Testis (tissue), 3 donors: ENCODE measurements around the gene PLXDC1. TPM values are rescaled to one million over a fixed set of nuclear protein-coding genes. Genes with fewer than 3 reads are reported as not detected.
A peak's percentile ranks its signal among the peaks of the same experiment; 100 is the strongest.
"Not testable (repeated sequence)": the region's sequence is repeated elsewhere in the genome, so short reads cannot be mapped to it uniquely, and the experiment has no call there.

Experiments used
- DNase-seq: peaks from one replicate; pipeline ENCODE4 v3.0.0-alpha.2; 2019
- H3K27ac ChIP-seq, 2 donors: fragments of 200-600 bp; sonication (generic); one replicate each; pipeline ENCODE4 v1.5.1; 2019
- H3K27me3 ChIP-seq: fragments of 200-600 bp; sonication (generic); one replicate; pipeline ENCODE4 v1.5.1; 2019
- H3K36me3 ChIP-seq: fragments of 200-600 bp; sonication (generic); one replicate; pipeline ENCODE4 v1.5.1; 2017; ENCODE audit warnings: low read depth; ENCODE audit errors: missing control alignments
- H3K4me1 ChIP-seq: fragments of 200-600 bp; sonication (generic); one replicate; pipeline ENCODE4 v1.5.1; 2019
- H3K4me3 ChIP-seq, 2 donors: fragments of 200-600 bp; sonication (generic); one replicate each; pipeline ENCODE4 v1.5.1; 2017 to 2019
- H3K9me3 ChIP-seq: fragments of 200-600 bp; sonication (generic); one replicate; pipeline ENCODE4 v1.5.1; 2017
- CTCF ChIP-seq, 3 experiments: fragments of 450-650 bp in 2 of 3; fragments of 200-600 bp in 1 of 3; sonication (generic) in 1 of 3; IDR thresholded peaks; one replicate each; pipeline ENCODE4 v1.5.1; 2016 to 2019; ENCODE audit warnings: antibody characterized with exemption in 3 of 3, mild to moderate bottlenecking in 2 of 3, moderate library complexity in 1 of 3
- POLR2A ChIP-seq: fragments of 450-650 bp; IDR thresholded peaks from one replicate; pipeline ENCODE4 v1.6.1; 2017; ENCODE audit warnings: antibody characterized with exemption, mild to moderate bottlenecking, moderate library complexity
- WGBS, 2 donors: methylation state at CpG; one replicate each; pipeline ENCODE4 v1.1.5; 2018; 5-methylcytosine and 5-hydroxymethylcytosine counted together
- intact Hi-C: fragments of 100-400 bp; cut with DNase I; formaldehyde crosslinking; loops from one replicate; pipeline ENCODE4 v1.15.1; 2023; ENCODE audit warnings: low total_unique reads
- polyA plus RNA-seq: library from polyadenylated mRNA; stranded (reverse); fragments of 350-450 nt; fragmentation: Illumina TruSeq; extraction: RNeasy Lipid Tissue Mini Kit (QIAGEN cat#74804); gene quantifications from one replicate; pipeline ENCODE4 v1.2.3, GENCODE V29; 2014; ENCODE audit warnings: low read depth, low replicate concordance; ENCODE audit not compliant: insufficient read depth
- total RNA-seq, 2 donors: library from RNA; depleted of rRNA; stranded (reverse); fragments of >200 nt; gene quantifications; one replicate each; pipeline ENCODE4 v1.2.3, GENCODE V29; 2016

Gene PLXDC1
- total and polyA plus RNA-seq, 3 donors from 2014 or later = 9.6 to 40.5 (median 14.8) TPM

- Histone ChIP-seq H3K27me3 (no peaks in the 10 kb centered on the region), H3K4me1 (no peaks in the 10 kb centered on the region), H3K36me3 (no peaks in the 10 kb centered on the region), H3K27ac (no peak overlapping the region), H3K9me3 (no peaks in the 10 kb centered on the region), H3K4me3 (no peak overlapping the region)
- intact Hi-C loops = no loop called here
- TF ChIP-seq CTCF (IDR thresholded peaks at IDR 0.05) (no peak), POLR2A (no peak)
- 68 to 76% methylated on average over 2 of the region's 2 CpGs for WGBS, 2 donors
- no peak for DNase-seq
Observed at GRCh38 chr17:39036009-39036408, 115.4 kb downstream of the PLXDC1 start.

DNA sequence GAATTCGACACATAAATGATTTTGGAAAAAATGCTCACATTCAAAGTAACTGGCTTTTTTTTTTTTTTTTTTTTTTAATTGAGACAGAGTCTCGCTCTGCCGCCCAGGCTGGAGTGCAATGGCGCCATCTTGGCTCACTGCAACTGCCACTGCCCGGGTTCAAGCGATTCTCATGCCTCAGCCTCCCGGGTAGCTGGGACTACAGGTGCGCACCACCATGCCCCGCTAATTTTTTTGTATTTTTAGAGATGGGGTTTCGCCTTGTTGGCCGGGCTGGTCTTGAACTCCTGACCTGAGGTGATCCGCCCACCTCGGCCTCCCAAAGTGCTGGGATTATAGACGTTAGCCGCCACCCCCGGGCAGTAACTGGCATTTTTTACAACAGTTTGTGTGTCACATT, 115.9 kb downstream of the PLXDC1 start:
- H3K27ac ChIP-seq, H3K4me1 ChIP-seq, intact Hi-C loops, H3K9me3 ChIP-seq, H3K36me3 ChIP-seq, H3K27me3 ChIP-seq, H3K4me3 ChIP-seq, DNase-seq: not testable (repeated sequence)
- WGBS, 2 donors = 74 to 90% methylated on average over 16 of the region's 16 CpGs

GRCh38 chr17:39028690-39029089, 122.7 kb downstream of the PLXDC1 start:
- H3K27me3 ChIP-seq = no peaks in the 10 kb centered on the region
- H3K4me1 ChIP-seq = peaks cover 11% of the 10 kb centered on the region
- H3K9me3 ChIP-seq = no peaks in the 10 kb centered on the region
- H3K4me3 ChIP-seq = no peak overlapping the region
- intact Hi-C loops = no loop called here
- H3K36me3 ChIP-seq = no peaks in the 10 kb centered on the region
- WGBS, 2 donors = 94% methylated on average over 6 of the region's 6 CpGs; no CpG with 5 or more reads in 1 of the 2 donors
- DNase-seq = no peak
- no peak overlapping the region for H3K27ac ChIP-seq
- TF ChIP-seq POLR2A = no peak
- TF ChIP-seq CTCF (IDR thresholded peaks at IDR 0.05) = no peak

GRCh38 chr17:39027455-39028035, 123.9 kb downstream of the PLXDC1 start:
- intact Hi-C loops = no loop called here
- peak; percentile 27 for DNase-seq

DNA sequence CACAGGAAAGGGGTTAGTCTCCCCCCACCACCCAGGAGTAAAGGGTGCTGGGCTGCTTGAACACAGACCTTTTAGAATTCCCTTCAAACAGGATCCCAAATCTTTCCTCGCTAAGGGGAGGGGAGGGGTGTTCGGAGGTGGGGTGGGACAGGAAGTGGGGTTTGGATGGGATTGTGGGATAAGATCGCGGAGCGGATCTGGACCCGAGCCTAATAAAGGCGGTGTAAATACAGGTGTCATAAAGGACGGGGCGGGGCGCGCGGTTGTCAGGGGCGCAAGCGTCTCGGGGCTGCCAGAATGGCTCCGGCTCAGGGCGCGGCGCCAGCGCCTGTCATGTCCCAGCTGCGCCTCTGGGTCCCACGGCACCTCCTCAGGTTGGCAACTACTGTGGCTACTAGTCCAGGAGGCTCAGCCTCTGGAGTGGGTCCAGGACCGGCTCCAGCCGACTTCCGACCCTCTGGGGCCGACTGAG, 124.4 kb downstream of the PLXDC1 start:
- Histone ChIP-seq H3K4me3 (peak overlapping the region; percentile 34 to 58), H3K9me3 (no peaks in the 10 kb centered on the region), H3K27me3 (no peaks in the 10 kb centered on the region), H3K4me1 (peaks cover 11% of the 10 kb centered on the region), H3K27ac (no peak overlapping the region), H3K36me3 (no peaks in the 10 kb centered on the region)
- TF ChIP-seq CTCF (IDR thresholded peaks at IDR 0.05) (no peak), POLR2A (no peak)
- peak; percentile 69 for DNase-seq
- WGBS, 2 donors = 2% methylated on average over 11 to 25 of the region's 26 CpGs
- intact Hi-C loops = no loop called here

More at GRCh38 chr17:39027455-39028035, 123.9 kb downstream of the PLXDC1 start:
- peak overlapping the region; percentile 34 to 58 for H3K4me3 ChIP-seq
- no peaks in the 10 kb centered on the region for H3K36me3 ChIP-seq
- no peak overlapping the region for H3K27ac ChIP-seq
- TF ChIP-seq POLR2A (no peak), CTCF (IDR thresholded peaks at IDR 0.05) (no peak)
- peaks cover 11% of the 10 kb centered on the region for H3K4me1 ChIP-seq
- no peaks in the 10 kb centered on the region for H3K9me3 ChIP-seq
- H3K27me3 ChIP-seq = no peaks in the 10 kb centered on the region
- WGBS, 2 donors = 19 to 33% methylated on average over 12 to 21 of the region's 21 CpGs

- H3K36me3 ChIP-seq, H3K4me3 ChIP-seq, H3K27me3 ChIP-seq, DNase-seq, intact Hi-C loops, H3K9me3 ChIP-seq, H3K27ac ChIP-seq: not testable (repeated sequence)
- WGBS, 2 donors = 82 to 85% methylated on average over 13 of the region's 13 CpGs
- peaks cover 11% of the 10 kb centered on the region for H3K4me1 ChIP-seq
Observed at GRCh38 chr17:39026346-39026745, 125.1 kb downstream of the PLXDC1 start.
